WTC11 (cell line): ENCODE data around the gene FHAD1. TPM values are rescaled to one million over a fixed set of nuclear protein-coding genes. Genes with fewer than 3 reads are reported as not detected.

Experiments used
- ATAC-seq: fragments of 200-7000 bp; cut with Tn5 transposase; 2 replicates; pipeline ENCODE4 v1.10.0; 2021; ENCODE audit warnings: mild to moderate bottlenecking, moderate library complexity
- CTCF ChIA-PET: fragments of 300-600 bp; sonication (Branson Sonifier 250); formaldehyde crosslinking; loops from one replicate; lab custom pipeline; 2021; ENCODE audit warnings: antibody characterized with exemption; lab: Charles Lee
- POLR2A ChIA-PET: fragments of 350-600 bp; sonication (Branson Sonifier 250); formaldehyde crosslinking; loops from one replicate; lab custom pipeline; 2021; ENCODE audit warnings: antibody characterized with exemption; lab: Charles Lee
- DNase-seq: peaks from one replicate; pipeline ENCODE4 v3.0.0; 2021; ENCODE audit warnings: low spot score
- H3K27ac Mint-ChIP-seq: 2 replicates; pipeline ENCODE4 v1.8.0; 2021; ENCODE audit warnings: mixed read lengths
- H3K27me3 Mint-ChIP-seq: 2 replicates; pipeline ENCODE4 v1.8.0; 2021; ENCODE audit warnings: low read depth, mild to moderate bottlenecking, moderate library complexity, mixed read lengths
- H3K36me3 Mint-ChIP-seq: 2 replicates; pipeline ENCODE4 v1.8.0; 2021; ENCODE audit warnings: mixed read lengths
- H3K4me1 Mint-ChIP-seq: 2 replicates; pipeline ENCODE4 v1.8.0; 2022; ENCODE audit warnings: mixed read lengths
- H3K4me3 Mint-ChIP-seq: 2 replicates; pipeline ENCODE4 v1.8.0; 2021; ENCODE audit warnings: mild to moderate bottlenecking, moderate library complexity, mixed read lengths
- H3K9me3 Mint-ChIP-seq: 2 replicates; pipeline ENCODE4 v1.8.0; 2021; ENCODE audit warnings: mixed read lengths
- CREB1 ChIP-seq: sonication (generic); formaldehyde crosslinking; IDR thresholded peaks from 2 replicates; pipeline ENCODE4 v1.8.0; 2023; ENCODE audit warnings: mild to moderate bottlenecking, missing genetic modification reagents
- FOXK1 ChIP-seq: sonication (generic); formaldehyde crosslinking; IDR thresholded peaks from 2 replicates; pipeline ENCODE4 v1.8.0; 2022; ENCODE audit warnings: mild to moderate bottlenecking, moderate library complexity, missing genetic modification reagents
- JUN ChIP-seq: sonication (generic); formaldehyde crosslinking; IDR thresholded peaks from 2 replicates; pipeline ENCODE4 v1.8.0; 2023; ENCODE audit warnings: mild to moderate bottlenecking, missing genetic modification reagents
- MXD4 ChIP-seq: fragments of 250-450 bp; sonication (Bioruptor Pico); IDR thresholded peaks from 2 replicates; pipeline ENCODE4 v1.8.0; 2021; ENCODE audit warnings: mild to moderate bottlenecking, moderate library complexity, borderline replicate concordance
- NFATC4 ChIP-seq: fragments of 250-450 bp; sonication (Bioruptor Pico); IDR thresholded peaks from 2 replicates; pipeline ENCODE4 v1.9.0; 2021; ENCODE audit warnings: mild to moderate bottlenecking
- OVOL2 ChIP-seq: fragments of 250-450 bp; sonication (Bioruptor Pico); IDR thresholded peaks from 2 replicates; pipeline ENCODE4 v1.9.0; 2021; ENCODE audit warnings: mild to moderate bottlenecking, borderline replicate concordance
- RELA ChIP-seq: sonication (generic); formaldehyde crosslinking; IDR thresholded peaks from 2 replicates; pipeline ENCODE4 v1.8.1; 2022; ENCODE audit warnings: missing genetic modification reagents, mild to moderate bottlenecking, borderline replicate concordance
- total RNA-seq: library from RNA; stranded (reverse); gene quantifications from 3 replicates; pipeline ENCODE4 v1.2.3, GENCODE V29; 2021
- TF ChIP-seq, protein P1 (sequence below): fragments of 200-600 bp; IDR thresholded peaks from 2 replicates; pipeline ENCODE4 v1.8.0; 2022; ENCODE audit warnings: antibody characterized with exemption
- TF ChIP-seq, protein P2 (sequence below): sonication (generic); formaldehyde crosslinking; conservative IDR thresholded peaks from 2 replicates; pipeline ENCODE4 v1.8.1; 2022; ENCODE audit warnings: mild to moderate bottlenecking, missing genetic modification reagents
- TF ChIP-seq, protein P3 (sequence below): sonication (generic); formaldehyde crosslinking; IDR thresholded peaks from 2 replicates; pipeline ENCODE4 v1.8.0; 2022; ENCODE audit warnings: mild to moderate bottlenecking, missing genetic modification reagents
- TF ChIP-seq, protein P4 (sequence below): fragments of 250-450 bp; sonication (Bioruptor Pico); IDR thresholded peaks from 2 replicates; pipeline ENCODE4 v1.9.0; 2021; ENCODE audit warnings: mild to moderate bottlenecking, borderline replicate concordance
- TF ChIP-seq, protein P5 (sequence below): sonication (generic); formaldehyde crosslinking; IDR thresholded peaks from 2 replicates; pipeline ENCODE4 v1.8.0; 2023; ENCODE audit warnings: missing genetic modification reagents
- TF ChIP-seq, protein P6 (sequence below): sonication (generic); formaldehyde crosslinking; IDR thresholded peaks from 2 replicates; pipeline ENCODE4 v1.8.0; 2022; ENCODE audit warnings: missing genetic modification reagents
- TF ChIP-seq, protein P7 (sequence below): sonication (generic); formaldehyde crosslinking; IDR thresholded peaks from 2 replicates; pipeline ENCODE4 v1.8.1; 2022; ENCODE audit warnings: mild to moderate bottlenecking, missing genetic modification reagents, moderate library complexity, borderline replicate concordance
- TF ChIP-seq, protein P8 (sequence below): fragments of 250-450 bp; sonication (Bioruptor Pico); conservative IDR thresholded peaks from 2 replicates; pipeline ENCODE4 v1.9.0; 2021; ENCODE audit warnings: mild to moderate bottlenecking
- TF ChIP-seq, protein P9 (sequence below): sonication (generic); formaldehyde crosslinking; IDR thresholded peaks from 2 replicates; pipeline ENCODE4 v1.8.1; 2022; ENCODE audit warnings: mild to moderate bottlenecking, moderate library complexity, missing genetic modification reagents

FHAD1 gene
- total RNA-seq, 1 experiment from 2014 or later: 3.0 TPM

DNA sequence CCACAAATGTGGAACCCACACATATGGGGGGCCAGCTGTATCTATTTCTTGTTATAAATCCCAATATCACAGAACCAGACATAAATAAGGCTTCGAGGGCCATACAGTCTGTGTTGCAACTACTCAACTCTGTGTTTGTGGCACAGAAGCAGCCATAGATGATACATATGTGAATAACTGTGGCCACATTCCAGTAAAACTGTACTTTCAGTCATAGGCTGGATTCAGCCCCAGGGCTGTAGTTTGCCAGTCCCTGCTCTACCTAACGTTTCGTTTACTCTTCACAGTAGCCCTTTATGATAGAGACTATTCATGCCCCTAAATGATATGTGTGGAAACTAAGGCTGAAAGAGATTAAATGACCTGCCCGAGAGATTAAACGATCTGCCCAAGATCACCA is 48.7 kb downstream of the FHAD1 start:
- ChIA-PET CTCF (no interaction called here), POLR2A (no interaction called here)
- no peak for DNase-seq
- peaks cover 7% of the 10 kb centered on the region for H3K9me3 Mint-ChIP-seq
- H3K4me1 Mint-ChIP-seq: peaks cover 7% of the 10 kb centered on the region
- H3K36me3 Mint-ChIP-seq: no peaks in the 10 kb centered on the region; the same call in 1 of the 2 replicates
- TF ChIP-seq, protein P1, sequence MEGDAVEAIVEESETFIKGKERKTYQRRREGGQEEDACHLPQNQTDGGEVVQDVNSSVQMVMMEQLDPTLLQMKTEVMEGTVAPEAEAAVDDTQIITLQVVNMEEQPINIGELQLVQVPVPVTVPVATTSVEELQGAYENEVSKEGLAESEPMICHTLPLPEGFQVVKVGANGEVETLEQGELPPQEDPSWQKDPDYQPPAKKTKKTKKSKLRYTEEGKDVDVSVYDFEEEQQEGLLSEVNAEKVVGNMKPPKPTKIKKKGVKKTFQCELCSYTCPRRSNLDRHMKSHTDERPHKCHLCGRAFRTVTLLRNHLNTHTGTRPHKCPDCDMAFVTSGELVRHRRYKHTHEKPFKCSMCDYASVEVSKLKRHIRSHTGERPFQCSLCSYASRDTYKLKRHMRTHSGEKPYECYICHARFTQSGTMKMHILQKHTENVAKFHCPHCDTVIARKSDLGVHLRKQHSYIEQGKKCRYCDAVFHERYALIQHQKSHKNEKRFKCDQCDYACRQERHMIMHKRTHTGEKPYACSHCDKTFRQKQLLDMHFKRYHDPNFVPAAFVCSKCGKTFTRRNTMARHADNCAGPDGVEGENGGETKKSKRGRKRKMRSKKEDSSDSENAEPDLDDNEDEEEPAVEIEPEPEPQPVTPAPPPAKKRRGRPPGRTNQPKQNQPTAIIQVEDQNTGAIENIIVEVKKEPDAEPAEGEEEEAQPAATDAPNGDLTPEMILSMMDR: no peak
- TF ChIP-seq JUN (no peak), FOXK1 (CRISPR knock-in tag) (no peak)
- TF ChIP-seq, protein P2, sequence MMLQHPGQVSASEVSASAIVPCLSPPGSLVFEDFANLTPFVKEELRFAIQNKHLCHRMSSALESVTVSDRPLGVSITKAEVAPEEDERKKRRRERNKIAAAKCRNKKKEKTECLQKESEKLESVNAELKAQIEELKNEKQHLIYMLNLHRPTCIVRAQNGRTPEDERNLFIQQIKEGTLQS: no peak
- TF ChIP-seq, protein P3, sequence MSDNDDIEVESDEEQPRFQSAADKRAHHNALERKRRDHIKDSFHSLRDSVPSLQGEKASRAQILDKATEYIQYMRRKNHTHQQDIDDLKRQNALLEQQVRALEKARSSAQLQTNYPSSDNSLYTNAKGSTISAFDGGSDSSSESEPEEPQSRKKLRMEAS (CRISPR knock-in tag): no peak
- TF ChIP-seq, protein P4, sequence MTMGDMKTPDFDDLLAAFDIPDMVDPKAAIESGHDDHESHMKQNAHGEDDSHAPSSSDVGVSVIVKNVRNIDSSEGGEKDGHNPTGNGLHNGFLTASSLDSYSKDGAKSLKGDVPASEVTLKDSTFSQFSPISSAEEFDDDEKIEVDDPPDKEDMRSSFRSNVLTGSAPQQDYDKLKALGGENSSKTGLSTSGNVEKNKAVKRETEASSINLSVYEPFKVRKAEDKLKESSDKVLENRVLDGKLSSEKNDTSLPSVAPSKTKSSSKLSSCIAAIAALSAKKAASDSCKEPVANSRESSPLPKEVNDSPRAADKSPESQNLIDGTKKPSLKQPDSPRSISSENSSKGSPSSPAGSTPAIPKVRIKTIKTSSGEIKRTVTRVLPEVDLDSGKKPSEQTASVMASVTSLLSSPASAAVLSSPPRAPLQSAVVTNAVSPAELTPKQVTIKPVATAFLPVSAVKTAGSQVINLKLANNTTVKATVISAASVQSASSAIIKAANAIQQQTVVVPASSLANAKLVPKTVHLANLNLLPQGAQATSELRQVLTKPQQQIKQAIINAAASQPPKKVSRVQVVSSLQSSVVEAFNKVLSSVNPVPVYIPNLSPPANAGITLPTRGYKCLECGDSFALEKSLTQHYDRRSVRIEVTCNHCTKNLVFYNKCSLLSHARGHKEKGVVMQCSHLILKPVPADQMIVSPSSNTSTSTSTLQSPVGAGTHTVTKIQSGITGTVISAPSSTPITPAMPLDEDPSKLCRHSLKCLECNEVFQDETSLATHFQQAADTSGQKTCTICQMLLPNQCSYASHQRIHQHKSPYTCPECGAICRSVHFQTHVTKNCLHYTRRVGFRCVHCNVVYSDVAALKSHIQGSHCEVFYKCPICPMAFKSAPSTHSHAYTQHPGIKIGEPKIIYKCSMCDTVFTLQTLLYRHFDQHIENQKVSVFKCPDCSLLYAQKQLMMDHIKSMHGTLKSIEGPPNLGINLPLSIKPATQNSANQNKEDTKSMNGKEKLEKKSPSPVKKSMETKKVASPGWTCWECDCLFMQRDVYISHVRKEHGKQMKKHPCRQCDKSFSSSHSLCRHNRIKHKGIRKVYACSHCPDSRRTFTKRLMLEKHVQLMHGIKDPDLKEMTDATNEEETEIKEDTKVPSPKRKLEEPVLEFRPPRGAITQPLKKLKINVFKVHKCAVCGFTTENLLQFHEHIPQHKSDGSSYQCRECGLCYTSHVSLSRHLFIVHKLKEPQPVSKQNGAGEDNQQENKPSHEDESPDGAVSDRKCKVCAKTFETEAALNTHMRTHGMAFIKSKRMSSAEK (CRISPR knock-in tag): no peak
- TF ChIP-seq, protein P5, sequence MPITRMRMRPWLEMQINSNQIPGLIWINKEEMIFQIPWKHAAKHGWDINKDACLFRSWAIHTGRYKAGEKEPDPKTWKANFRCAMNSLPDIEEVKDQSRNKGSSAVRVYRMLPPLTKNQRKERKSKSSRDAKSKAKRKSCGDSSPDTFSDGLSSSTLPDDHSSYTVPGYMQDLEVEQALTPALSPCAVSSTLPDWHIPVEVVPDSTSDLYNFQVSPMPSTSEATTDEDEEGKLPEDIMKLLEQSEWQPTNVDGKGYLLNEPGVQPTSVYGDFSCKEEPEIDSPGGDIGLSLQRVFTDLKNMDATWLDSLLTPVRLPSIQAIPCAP (CRISPR knock-in tag): no peak
- H3K27ac Mint-ChIP-seq: no peak overlapping the region
- no peak overlapping the region for H3K4me3 Mint-ChIP-seq
- ATAC-seq: no peak
- no peaks in the 10 kb centered on the region; the same call in 1 of the 2 replicates for H3K27me3 Mint-ChIP-seq

DNA sequence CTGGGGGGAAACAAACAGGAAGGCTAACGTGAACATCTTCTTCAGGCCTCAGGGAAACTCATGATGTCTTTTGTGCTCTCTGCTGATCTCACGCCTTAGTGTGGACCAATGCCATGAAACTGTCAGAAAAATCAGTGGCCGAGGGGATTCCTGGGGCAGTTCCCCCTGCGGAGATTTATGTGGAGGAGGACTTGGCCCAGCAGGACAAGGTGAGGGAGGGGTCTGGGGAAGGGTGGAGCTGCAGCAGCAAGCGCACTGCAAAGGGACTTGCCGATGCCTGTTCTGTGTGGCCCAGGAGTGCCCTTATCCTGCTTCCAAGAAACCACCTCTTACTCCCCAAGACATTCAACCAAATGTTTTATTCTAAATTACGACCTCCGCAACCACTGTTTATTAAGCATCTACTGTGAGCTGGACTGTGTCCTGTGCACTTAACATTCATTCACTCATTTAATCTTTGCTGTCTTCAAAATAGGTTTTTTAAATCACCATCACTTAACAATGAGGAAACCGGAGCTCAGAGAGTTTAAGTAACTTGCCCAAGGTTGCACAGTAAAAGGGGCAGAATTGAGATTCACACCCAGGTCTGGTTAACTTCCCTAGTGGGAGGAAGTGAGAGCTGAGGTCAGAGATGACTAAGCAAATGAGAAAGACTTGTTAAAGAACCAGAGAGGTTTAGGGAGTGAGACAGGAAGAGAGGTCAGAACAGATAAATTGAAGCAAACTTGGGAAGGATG is 49.7 kb downstream of the FHAD1 start:
- ChIA-PET CTCF (interaction anchor here (0.7 kb wide), 2 partner anchors 132 to 164 kb away, joined by 3 read pairs; no protein-coding TSS in a partner anchor), POLR2A (interaction anchor here (0.6 kb wide), 1 partner anchor 123 kb away, joined by 5 read pairs; no protein-coding TSS in a partner anchor)
- Mint-ChIP-seq H3K4me1 (peaks cover 7% of the 10 kb centered on the region), H3K36me3 (no peaks in the 10 kb centered on the region; the same call in 1 of the 2 replicates), H3K4me3 (no peak overlapping the region), H3K27me3 (no peaks in the 10 kb centered on the region; the same call in 1 of the 2 replicates), H3K9me3 (peaks cover 7% of the 10 kb centered on the region), H3K27ac (peak overlapping the region; percentile 55; the same call in 1 of the 2 replicates)
- DNase-seq (no peak), ATAC-seq (0 out of 2 replicates have a peak, but pooled peaks have one; percentile 36)
- TF ChIP-seq, protein P6, sequence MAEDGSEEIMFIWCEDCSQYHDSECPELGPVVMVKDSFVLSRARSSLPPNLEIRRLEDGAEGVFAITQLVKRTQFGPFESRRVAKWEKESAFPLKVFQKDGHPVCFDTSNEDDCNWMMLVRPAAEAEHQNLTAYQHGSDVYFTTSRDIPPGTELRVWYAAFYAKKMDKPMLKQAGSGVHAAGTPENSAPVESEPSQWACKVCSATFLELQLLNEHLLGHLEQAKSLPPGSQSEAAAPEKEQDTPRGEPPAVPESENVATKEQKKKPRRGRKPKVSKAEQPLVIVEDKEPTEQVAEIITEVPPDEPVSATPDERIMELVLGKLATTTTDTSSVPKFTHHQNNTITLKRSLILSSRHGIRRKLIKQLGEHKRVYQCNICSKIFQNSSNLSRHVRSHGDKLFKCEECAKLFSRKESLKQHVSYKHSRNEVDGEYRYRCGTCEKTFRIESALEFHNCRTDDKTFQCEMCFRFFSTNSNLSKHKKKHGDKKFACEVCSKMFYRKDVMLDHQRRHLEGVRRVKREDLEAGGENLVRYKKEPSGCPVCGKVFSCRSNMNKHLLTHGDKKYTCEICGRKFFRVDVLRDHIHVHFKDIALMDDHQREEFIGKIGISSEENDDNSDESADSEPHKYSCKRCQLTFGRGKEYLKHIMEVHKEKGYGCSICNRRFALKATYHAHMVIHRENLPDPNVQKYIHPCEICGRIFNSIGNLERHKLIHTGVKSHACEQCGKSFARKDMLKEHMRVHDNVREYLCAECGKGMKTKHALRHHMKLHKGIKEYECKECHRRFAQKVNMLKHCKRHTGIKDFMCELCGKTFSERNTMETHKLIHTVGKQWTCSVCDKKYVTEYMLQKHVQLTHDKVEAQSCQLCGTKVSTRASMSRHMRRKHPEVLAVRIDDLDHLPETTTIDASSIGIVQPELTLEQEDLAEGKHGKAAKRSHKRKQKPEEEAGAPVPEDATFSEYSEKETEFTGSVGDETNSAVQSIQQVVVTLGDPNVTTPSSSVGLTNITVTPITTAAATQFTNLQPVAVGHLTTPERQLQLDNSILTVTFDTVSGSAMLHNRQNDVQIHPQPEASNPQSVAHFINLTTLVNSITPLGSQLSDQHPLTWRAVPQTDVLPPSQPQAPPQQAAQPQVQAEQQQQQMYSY (CRISPR knock-in tag): no peak
- no peak for TF ChIP-seq MXD4 (CRISPR knock-in tag)
- no peak for TF ChIP-seq NFATC4
- TF ChIP-seq OVOL2 (CRISPR knock-in tag): no peak
- no peak for TF ChIP-seq RELA (CRISPR knock-in tag)
- TF ChIP-seq, protein P7, sequence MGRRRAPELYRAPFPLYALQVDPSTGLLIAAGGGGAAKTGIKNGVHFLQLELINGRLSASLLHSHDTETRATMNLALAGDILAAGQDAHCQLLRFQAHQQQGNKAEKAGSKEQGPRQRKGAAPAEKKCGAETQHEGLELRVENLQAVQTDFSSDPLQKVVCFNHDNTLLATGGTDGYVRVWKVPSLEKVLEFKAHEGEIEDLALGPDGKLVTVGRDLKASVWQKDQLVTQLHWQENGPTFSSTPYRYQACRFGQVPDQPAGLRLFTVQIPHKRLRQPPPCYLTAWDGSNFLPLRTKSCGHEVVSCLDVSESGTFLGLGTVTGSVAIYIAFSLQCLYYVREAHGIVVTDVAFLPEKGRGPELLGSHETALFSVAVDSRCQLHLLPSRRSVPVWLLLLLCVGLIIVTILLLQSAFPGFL (CRISPR knock-in tag): no peak
- no peak for TF ChIP-seq CREB1 (CRISPR knock-in tag)
- TF ChIP-seq, protein P8, sequence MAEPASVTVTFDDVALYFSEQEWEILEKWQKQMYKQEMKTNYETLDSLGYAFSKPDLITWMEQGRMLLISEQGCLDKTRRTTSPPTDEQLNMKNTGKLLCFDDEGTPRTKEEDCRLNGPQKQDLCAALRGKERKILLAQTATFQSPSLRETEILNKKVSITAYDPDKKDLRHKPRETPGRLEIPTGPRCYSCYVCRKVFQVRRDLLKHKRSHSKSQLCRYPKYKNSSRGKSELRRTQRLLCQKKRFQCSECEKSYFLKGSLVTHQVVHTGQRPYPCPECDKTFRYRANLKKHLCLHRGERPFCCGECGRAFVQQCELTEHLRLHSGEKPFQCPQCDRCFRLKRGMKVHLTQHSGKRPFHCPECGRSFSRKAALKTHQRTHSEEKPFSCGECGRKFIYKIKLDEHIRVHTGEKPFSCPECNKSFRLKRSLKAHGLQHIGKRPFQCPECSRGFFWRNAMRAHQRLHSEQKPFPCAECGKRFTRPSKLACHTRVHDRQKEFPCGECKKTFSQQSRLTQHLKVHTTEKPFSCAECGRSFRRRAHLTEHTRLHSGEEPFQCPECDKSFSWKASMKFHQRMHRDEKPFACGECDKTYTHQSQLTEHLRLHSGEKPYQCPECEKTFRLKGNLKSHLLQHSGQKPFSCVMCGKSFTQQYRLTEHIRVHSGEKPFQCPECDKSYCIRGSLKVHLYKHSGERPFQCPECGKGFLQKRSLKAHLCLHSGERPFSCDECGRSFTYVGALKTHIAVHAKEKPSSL (CRISPR knock-in tag): no peak
- TF ChIP-seq, protein P9, sequence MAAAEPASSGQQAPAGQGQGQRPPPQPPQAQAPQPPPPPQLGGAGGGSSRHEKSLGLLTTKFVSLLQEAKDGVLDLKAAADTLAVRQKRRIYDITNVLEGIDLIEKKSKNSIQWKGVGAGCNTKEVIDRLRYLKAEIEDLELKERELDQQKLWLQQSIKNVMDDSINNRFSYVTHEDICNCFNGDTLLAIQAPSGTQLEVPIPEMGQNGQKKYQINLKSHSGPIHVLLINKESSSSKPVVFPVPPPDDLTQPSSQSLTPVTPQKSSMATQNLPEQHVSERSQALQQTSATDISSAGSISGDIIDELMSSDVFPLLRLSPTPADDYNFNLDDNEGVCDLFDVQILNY (CRISPR knock-in tag): no peak
